Urinary bladder (tissue), 4 donors: ENCODE results near the gene MCMBP. TPM values are rescaled to one million over a fixed set of nuclear protein-coding genes. Genes with fewer than 3 reads are reported as not detected.
"Not testable (repeated sequence)": the region's sequence is repeated elsewhere in the genome, so short reads cannot be mapped to it uniquely, and the experiment has no call there.

Experiments
- DNase-seq: peaks from one replicate; pipeline ENCODE4 v3.0.0-alpha.2; 2015; ENCODE audit errors: extremely low spot score
- H3K27ac ChIP-seq: one replicate; pipeline ENCODE4 v1.5.1; 2013; ENCODE audit warnings: low read depth, mild to moderate bottlenecking, moderate library complexity
- H3K36me3 ChIP-seq: one replicate; pipeline ENCODE4 v1.6.1; 2013; ENCODE audit warnings: mild to moderate bottlenecking, moderate library complexity; ENCODE audit not compliant: insufficient read depth
- H3K4me1 ChIP-seq: one replicate; pipeline ENCODE4 v1.6.1; 2013; ENCODE audit warnings: mild to moderate bottlenecking, moderate library complexity; ENCODE audit not compliant: insufficient read depth
- H3K4me3 ChIP-seq: one replicate; pipeline ENCODE4 v1.5.1; 2013; ENCODE audit warnings: low read depth, low read length
- WGBS: extraction: QIAGEN DNeasy Blood & Tissue Kit; methylation state at CpG from one replicate; pipeline ENCODE4 v1.1.7; 2013; 5-methylcytosine and 5-hydroxymethylcytosine counted together
- polyA plus RNA-seq: library from polyadenylated mRNA; stranded (reverse); fragments of 200-250 nt; gene quantifications from one replicate; pipeline ENCODE4 v1.2.3, GENCODE V29; 2013
- total RNA-seq: library from RNA; depleted of rRNA; stranded (reverse); fragments of >200 nt; gene quantifications from one replicate; pipeline ENCODE4 v1.2.3, GENCODE V29; 2014
- donor health status: healthy with polysubstance abuse.
- donor health status: healthy.

Gene MCMBP
- total and polyA plus RNA-seq, 2 donors, result 44.9 to 60.9 TPM

DNA sequence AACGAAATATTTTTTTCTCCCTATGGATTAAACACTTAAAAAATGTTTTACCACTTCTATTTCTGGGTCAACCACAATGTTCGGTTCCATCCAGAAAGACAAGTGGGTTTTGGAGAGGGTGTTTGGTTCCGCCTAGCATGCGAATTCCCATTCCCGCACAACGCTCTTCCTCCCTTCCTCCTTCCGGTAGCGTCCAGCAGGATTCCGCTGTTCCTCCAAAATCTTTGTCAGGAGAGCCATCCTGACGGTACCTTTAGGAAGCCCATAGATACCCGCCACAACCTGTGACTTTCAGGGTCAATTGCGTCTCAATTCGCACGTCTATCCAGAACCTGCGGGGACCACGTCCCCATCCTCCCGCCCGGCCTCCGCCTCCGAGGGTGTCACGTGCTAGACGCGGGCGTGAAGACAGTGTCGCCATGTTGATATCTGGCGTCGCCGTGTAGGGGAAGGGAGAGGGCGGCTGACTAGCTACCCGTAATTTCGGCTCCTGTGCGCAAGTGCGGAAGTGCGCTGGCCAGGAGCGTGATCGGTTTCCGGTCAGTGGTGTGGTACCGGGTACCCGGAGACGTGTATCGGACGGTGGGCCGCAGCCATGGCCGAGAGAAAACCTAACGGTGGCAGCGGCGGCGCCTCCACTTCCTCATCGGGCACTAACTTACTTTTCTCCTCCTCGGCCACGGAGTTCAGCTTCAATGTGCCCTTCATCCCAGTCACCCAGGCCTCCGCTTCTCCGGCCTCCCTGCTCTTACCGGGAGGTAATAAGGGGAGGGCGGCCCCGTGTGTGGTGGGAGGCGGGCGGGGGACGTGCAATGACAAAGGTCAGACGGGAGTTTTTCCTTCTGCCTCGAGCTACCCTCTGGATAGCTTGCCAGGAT is 19.8 kb upstream of the MCMBP start, which contains the start of gene SEC23IP:
SEC23IP (plus strand) TSS at position 543 of the 878 bp plus-strand sequence; CDS start at position 596, 53 bp downstream.
- WGBS, result 1% methylated on average over 61 of the region's 61 CpGs
- H3K4me3 ChIP-seq, result peak within 1 kb of the TSS; percentile 94
- peak; percentile 90 for DNase-seq
- peak within 1 kb of the TSS; percentile 68 for H3K27ac ChIP-seq
- no peaks in the 10 kb centered on the region for H3K4me1 ChIP-seq
- no peaks in the 10 kb centered on the region for H3K36me3 ChIP-seq

GRCh38 chr10:119891849-119892187 is 19.2 kb upstream of the MCMBP start:
- WGBS, result 43% methylated on average over 14 of the region's 14 CpGs
- not testable (repeated sequence) for H3K27ac ChIP-seq, DNase-seq, H3K4me1 ChIP-seq, H3K36me3 ChIP-seq
- H3K4me3 ChIP-seq, result peak overlapping the region; percentile 94

DNA sequence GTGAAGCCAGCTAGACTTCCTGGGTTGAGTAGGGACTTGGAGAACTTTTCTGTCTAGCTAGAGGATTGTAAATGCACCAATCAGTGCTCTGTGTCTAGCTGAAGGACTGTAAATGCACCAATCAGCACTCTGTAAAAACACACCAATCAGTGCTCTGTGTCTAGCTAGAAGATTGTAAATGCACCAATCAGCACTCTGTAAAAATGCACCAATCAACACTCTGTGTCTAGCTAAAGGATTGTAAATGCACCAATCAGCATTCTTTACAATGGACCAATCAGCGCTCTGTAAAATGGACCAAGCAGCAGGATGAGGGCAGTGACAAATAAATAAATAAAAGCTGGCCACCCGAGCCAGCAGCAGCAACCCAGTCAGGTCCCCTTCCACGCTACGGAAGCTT is 17.7 kb upstream of the MCMBP start:
- 70% methylated on average over 4 of the region's 4 CpGs for WGBS
- not testable (repeated sequence) for H3K36me3 ChIP-seq, DNase-seq, H3K4me3 ChIP-seq, H3K4me1 ChIP-seq, H3K27ac ChIP-seq

DNA sequence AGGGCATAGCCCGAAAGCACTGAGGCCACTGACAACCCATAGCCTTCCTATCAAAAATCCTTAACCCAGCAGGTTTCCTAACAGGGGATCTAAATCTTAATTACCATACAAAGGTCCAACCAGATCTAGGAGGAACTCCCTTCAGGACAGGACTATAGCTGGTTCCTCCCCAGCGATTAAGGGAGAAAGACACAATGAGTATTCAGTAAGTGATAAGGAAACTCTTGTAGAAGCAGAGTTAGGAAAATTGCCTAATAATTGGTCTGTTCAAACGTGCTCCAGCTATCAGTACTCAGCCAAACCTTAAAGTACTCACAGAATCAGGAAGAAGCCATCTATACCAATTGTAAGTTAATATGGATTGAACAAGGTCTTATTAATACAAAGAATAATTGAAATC is 16.6 kb upstream of the MCMBP start:
- WGBS, result 66% methylated on average over 3 of the region's 3 CpGs
- not testable (repeated sequence) for H3K27ac ChIP-seq, H3K4me3 ChIP-seq, H3K4me1 ChIP-seq, DNase-seq, H3K36me3 ChIP-seq

DNA sequence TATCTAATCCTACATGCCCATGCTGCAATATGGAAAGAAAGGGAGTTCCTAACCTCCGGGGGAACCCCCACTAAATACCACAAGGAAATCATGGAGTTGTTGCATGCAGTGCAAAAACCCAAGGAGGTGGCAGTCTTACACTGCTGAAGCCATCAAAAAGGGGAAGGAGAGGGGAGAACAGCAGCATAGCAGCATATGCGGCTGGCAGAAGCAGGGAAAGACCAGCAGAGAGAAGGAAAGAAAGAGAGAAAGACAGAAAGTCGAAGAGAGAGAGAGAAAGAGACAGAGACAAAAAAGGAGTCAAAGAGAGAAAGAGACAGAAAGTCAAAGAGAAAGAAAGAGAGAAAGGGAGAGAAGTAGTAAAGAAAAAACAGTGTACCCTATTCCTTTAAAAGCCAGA is 16.1 kb upstream of the MCMBP start:
- not testable (repeated sequence) for DNase-seq, H3K27ac ChIP-seq, H3K36me3 ChIP-seq, H3K4me1 ChIP-seq, H3K4me3 ChIP-seq
- 82% methylated on average over 3 of the region's 3 CpGs for WGBS

- DNase-seq, H3K27ac ChIP-seq, H3K36me3 ChIP-seq, H3K4me3 ChIP-seq, H3K4me1 ChIP-seq: not testable (repeated sequence)
- WGBS, result 85% methylated on average over 6 of the region's 6 CpGs
Measured at GRCh38 chr10:119886070-119886469, 13.4 kb upstream of the MCMBP start.

- not testable (repeated sequence) for H3K36me3 ChIP-seq, H3K4me3 ChIP-seq, H3K27ac ChIP-seq, DNase-seq, H3K4me1 ChIP-seq
- WGBS, result 75% methylated on average over 11 of the region's 11 CpGs
Measured at GRCh38 chr10:119883901-119884611, 11.4 kb upstream of the MCMBP start.

DNA sequence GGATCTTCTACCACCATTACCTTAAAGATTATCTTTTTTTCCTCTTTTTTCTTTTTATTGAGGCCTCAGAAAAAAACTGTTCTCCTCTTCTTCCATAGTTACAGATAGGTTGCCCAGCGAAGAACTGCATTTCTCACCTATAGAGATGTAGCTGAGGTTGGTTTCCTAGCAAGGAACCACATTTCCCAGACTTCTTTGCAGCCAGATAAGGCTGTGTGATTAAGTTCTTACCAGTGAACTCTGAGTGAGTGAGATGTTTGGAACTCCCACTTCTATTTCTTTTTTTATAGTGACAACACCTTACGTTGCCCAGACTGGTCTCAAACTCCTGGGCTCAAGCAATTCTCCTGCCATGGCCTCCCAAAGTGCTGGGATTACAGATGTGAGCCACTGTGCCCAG is 5.9 kb upstream of the MCMBP start:
- Histone ChIP-seq H3K27ac (no peak overlapping the region), H3K4me3 (no peak overlapping the region), H3K36me3 (no peaks in the 10 kb centered on the region), H3K4me1 (no peaks in the 10 kb centered on the region)
- DNase-seq, result no peak
- WGBS, result 63% methylated on average over 2 of the region's 2 CpGs

GRCh38 chr10:119872860-119873681 is 428 bp upstream of the MCMBP start:
- under 1% methylated on average over 75 of the region's 75 CpGs for WGBS
- peak overlapping the region; percentile 86 for H3K27ac ChIP-seq
- no peaks in the 10 kb centered on the region for H3K4me1 ChIP-seq
- H3K4me3 ChIP-seq, result peak overlapping the region; percentile 99
- H3K36me3 ChIP-seq, result no peaks in the 10 kb centered on the region
- no peak for DNase-seq

- no peaks in the 10 kb centered on the region for H3K36me3 ChIP-seq
- peak overlapping the region; percentile 99 for H3K4me3 ChIP-seq
- H3K4me1 ChIP-seq, result no peaks in the 10 kb centered on the region
- no peak for DNase-seq
- under 1% methylated on average over 56 of the region's 56 CpGs for WGBS
- peak overlapping the region; percentile 82 for H3K27ac ChIP-seq
Measured at GRCh38 chr10:119871881-119872609, 598 bp downstream of the MCMBP start.

GRCh38 chr10:119869398-119869797 is 3.2 kb downstream of the MCMBP start:
- DNase-seq, H3K4me1 ChIP-seq, H3K4me3 ChIP-seq, H3K36me3 ChIP-seq, H3K27ac ChIP-seq: not testable (repeated sequence)
- WGBS, result 84% methylated on average over 4 of the region's 4 CpGs

DNA sequence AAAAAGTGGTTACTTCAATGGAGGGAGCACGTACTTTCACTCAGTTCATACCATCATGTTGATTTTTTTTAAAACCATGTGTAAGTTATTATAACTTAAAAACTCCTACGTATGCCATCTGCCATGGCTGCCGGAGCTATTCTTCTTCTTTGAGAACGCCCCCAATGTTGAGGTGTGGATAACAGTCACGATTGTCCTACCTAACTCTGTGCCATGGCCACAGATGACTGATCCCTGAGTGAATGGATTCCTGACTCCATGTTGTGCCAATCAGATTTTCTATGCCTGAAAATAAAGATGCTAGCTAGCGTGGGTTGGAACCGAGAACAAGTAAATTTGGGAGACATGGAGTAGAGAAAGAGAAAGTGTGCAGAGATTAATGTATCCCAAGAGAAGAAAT is 5.3 kb downstream of the MCMBP start:
- WGBS, result 88% methylated on average over 7 of the region's 7 CpGs
- Histone ChIP-seq H3K36me3 (no peaks in the 10 kb centered on the region), H3K4me1 (no peaks in the 10 kb centered on the region), H3K27ac (no peak overlapping the region), H3K4me3 (no peak overlapping the region)
- DNase-seq, result no peak

DNA sequence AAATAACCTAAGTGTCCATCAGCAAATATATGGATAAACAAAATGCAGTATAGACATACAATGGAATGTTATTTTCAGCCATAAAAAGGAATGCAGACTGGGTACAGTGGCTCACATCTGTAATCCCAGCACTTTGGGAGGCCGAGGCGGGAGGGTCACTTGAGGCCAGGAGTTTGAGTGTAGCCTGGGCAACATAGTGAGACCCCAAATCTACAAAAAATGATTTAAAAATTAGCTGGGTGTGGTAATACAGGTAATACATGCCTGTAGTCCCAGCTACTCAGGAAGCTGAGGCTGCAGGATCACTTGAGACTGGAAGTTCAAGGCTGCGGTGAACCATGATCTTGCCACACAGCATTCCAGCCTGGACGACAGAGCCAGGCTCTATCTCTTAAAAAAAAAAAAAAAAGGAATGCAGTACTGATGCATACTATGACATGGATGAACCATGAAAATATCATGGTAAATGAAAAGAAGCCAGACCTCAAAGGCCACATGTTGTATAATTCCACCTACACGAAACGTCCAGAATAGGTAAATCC is 6.9 kb downstream of the MCMBP start:
- Histone ChIP-seq H3K36me3 (no peaks in the 10 kb centered on the region), H3K4me1 (no peaks in the 10 kb centered on the region), H3K4me3 (no peak overlapping the region), H3K27ac (no peak overlapping the region)
- 97% methylated on average over 6 of the region's 6 CpGs for WGBS
- DNase-seq, result no peak
